Breast epithelium (tissue), 3 donors: ENCODE data around the gene RNF180.

Source experiments
- POLR2A ChIP-seq: fragments of 450-650 bp; IDR thresholded peaks from one replicate; pipeline ENCODE4 v1.6.1; 2016; ENCODE audit warnings: antibody characterized with exemption, mild to moderate bottlenecking, moderate library complexity
- TF ChIP-seq, protein P1 (sequence below), 3 donors: fragments of 450-650 bp; IDR thresholded peaks; one replicate each; pipeline ENCODE4 v1.5.1; 2016 to 2017; ENCODE audit warnings: antibody characterized with exemption in 3 of 3, mild to moderate bottlenecking in 3 of 3, moderate library complexity in 3 of 3

DNA sequence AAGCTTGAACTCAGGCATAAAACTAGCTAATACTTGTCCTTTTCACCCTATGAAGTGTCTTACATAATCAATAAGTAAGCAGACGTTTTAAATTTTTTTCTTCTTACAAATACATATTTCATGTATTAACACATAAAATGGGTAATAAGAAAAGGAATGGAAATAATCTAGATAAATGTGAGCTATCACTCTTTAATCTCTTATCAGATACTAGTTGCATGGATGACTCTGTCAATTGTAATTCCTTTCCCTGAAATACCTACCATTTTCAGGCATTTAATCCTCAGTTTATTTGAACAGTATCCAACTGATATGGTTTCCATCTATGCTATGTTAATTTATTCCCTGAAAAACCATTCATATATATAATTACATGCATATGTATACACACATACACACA, 174.1 kb downstream of the RNF180 start:
- TF ChIP-seq, protein P1, sequence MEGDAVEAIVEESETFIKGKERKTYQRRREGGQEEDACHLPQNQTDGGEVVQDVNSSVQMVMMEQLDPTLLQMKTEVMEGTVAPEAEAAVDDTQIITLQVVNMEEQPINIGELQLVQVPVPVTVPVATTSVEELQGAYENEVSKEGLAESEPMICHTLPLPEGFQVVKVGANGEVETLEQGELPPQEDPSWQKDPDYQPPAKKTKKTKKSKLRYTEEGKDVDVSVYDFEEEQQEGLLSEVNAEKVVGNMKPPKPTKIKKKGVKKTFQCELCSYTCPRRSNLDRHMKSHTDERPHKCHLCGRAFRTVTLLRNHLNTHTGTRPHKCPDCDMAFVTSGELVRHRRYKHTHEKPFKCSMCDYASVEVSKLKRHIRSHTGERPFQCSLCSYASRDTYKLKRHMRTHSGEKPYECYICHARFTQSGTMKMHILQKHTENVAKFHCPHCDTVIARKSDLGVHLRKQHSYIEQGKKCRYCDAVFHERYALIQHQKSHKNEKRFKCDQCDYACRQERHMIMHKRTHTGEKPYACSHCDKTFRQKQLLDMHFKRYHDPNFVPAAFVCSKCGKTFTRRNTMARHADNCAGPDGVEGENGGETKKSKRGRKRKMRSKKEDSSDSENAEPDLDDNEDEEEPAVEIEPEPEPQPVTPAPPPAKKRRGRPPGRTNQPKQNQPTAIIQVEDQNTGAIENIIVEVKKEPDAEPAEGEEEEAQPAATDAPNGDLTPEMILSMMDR (IDR thresholded peaks at IDR 0.05): no peak
- TF ChIP-seq POLR2A: no peak
